GM23338 (cell line): ENCODE measurements around the gene CLIC2. TPM values are rescaled to one million over a fixed set of nuclear protein-coding genes. Genes with fewer than 3 reads are reported as not detected.

ENCODE experiments used
- ATAC-seq: fragments of 200-7000 bp; cut with Tn5 transposase; 3 replicates; pipeline ENCODE4 v1.9.1; 2020
- DNase-seq: peaks from one replicate; pipeline ENCODE4 v3.0.0-alpha.2; 2015; ENCODE audit warnings: low spot score
- H2AFZ ChIP-seq: fragments of 200-600 bp; sonication (generic); 2 replicates; pipeline ENCODE4 v1.8.0; 2016; ENCODE audit warnings: antibody characterized with exemption, mild to moderate bottlenecking, moderate library complexity
- H3F3A ChIP-seq: fragments of 200-600 bp; sonication (generic); replicated peaks from 2 replicates; pipeline ENCODE4 v1.8.0; 2017; ENCODE audit warnings: antibody characterized with exemption, mixed run types, low read depth
- H3K27ac ChIP-seq: fragments of 200-600 bp; sonication (generic); 2 replicates; pipeline ENCODE4 v1.6.1; 2016; ENCODE audit warnings: low read depth
- H3K27me3 ChIP-seq: fragments of 200-600 bp; sonication (generic); 2 replicates; pipeline ENCODE4 v1.8.0; 2016; ENCODE audit warnings: mild to moderate bottlenecking, mixed run types, moderate library complexity; ENCODE audit not compliant: insufficient read depth
- H3K36me3 ChIP-seq: fragments of 200-600 bp; sonication (generic); 2 replicates; pipeline ENCODE4 v1.8.0; 2016; ENCODE audit warnings: mild to moderate bottlenecking; ENCODE audit not compliant: insufficient read depth
- H3K4me1 ChIP-seq: fragments of 200-600 bp; sonication (generic); 2 replicates; pipeline ENCODE4 v1.8.0; 2016; ENCODE audit warnings: mild to moderate bottlenecking, moderate library complexity; ENCODE audit not compliant: insufficient read depth
- H3K4me2 ChIP-seq: fragments of 200-600 bp; sonication (generic); 2 replicates; pipeline ENCODE4 v1.7.1; 2017; ENCODE audit warnings: mixed run types
- H3K4me3 ChIP-seq: fragments of 200-600 bp; sonication (generic); 2 replicates; pipeline ENCODE4 v1.6.1; 2016; ENCODE audit warnings: mixed run types
- H3K79me2 ChIP-seq: fragments of 200-600 bp; sonication (generic); replicated peaks from 2 replicates; pipeline ENCODE4 v1.8.0; 2017; ENCODE audit warnings: mild to moderate bottlenecking; ENCODE audit not compliant: insufficient read depth
- H3K9me2 ChIP-seq: fragments of 200-600 bp; sonication (generic); 2 replicates; pipeline ENCODE4 v1.8.0; 2017; ENCODE audit not compliant: insufficient read depth
- H4K20me1 ChIP-seq: fragments of 200-600 bp; sonication (generic); replicated peaks from 2 replicates; pipeline ENCODE4 v1.8.0; 2017; ENCODE audit warnings: mild to moderate bottlenecking; ENCODE audit not compliant: insufficient read depth
- H3K27ac Mint-ChIP-seq: 2 replicates; pipeline ENCODE4 v1.8.0; 2020; ENCODE audit warnings: inconsistent platforms, mild to moderate bottlenecking, moderate library complexity, mixed read lengths
- H3K27me3 Mint-ChIP-seq: 3 replicates; pipeline ENCODE4 v1.8.0; 2022; ENCODE audit warnings: low read depth, mild to moderate bottlenecking, moderate library complexity, mixed read lengths, inconsistent platforms; ENCODE audit not compliant: insufficient read depth, poor library complexity
- H3K36me3 Mint-ChIP-seq: 3 replicates; pipeline ENCODE4 v1.8.0; 2021; ENCODE audit warnings: low read depth, mild to moderate bottlenecking, inconsistent platforms, moderate library complexity, mixed read lengths
- H3K4me1 Mint-ChIP-seq: 3 replicates; pipeline ENCODE4 v1.8.0; 2020; ENCODE audit warnings: mild to moderate bottlenecking, inconsistent platforms, mixed read lengths
- H3K4me3 Mint-ChIP-seq: 3 replicates; pipeline ENCODE4 v1.8.0; 2021; ENCODE audit warnings: moderate library complexity, mild to moderate bottlenecking, inconsistent platforms, mixed read lengths
- H3K9me3 Mint-ChIP-seq: 3 replicates; pipeline ENCODE4 v1.8.0; 2020; ENCODE audit warnings: moderate library complexity, mild to moderate bottlenecking, inconsistent platforms, mixed read lengths
- CREB1 ChIP-seq: fragments of 250-450 bp; sonication (Bioruptor Pico); IDR thresholded peaks from 2 replicates; pipeline ENCODE4 v1.5.0; 2020; ENCODE audit warnings: low read depth, mild to moderate bottlenecking, moderate library complexity
- EZH2 ChIP-seq: fragments of 200-600 bp; sonication (generic); IDR thresholded peaks from one replicate; pipeline ENCODE4 v1.8.0; 2017; ENCODE audit warnings: antibody characterized with exemption, mild to moderate bottlenecking, low read depth; ENCODE audit not compliant: unreplicated experiment
- EZH2phosphoT487 ChIP-seq: fragments of 200-600 bp; sonication (generic); IDR thresholded peaks from one replicate; pipeline ENCODE4 v1.8.1; 2018; ENCODE audit warnings: antibody characterized with exemption; ENCODE audit not compliant: unreplicated experiment
- JUNB ChIP-seq: IDR thresholded peaks from one replicate; pipeline ENCODE4 v1.6.1; 2016; ENCODE audit warnings: antibody characterized with exemption; ENCODE audit not compliant: unreplicated experiment
- NANOG ChIP-seq: IDR thresholded peaks from 2 replicates; pipeline ENCODE4 v1.6.1; 2016; ENCODE audit warnings: antibody characterized with exemption, borderline replicate concordance
- POLR2AphosphoS5 ChIP-seq: IDR thresholded peaks from 2 replicates; pipeline ENCODE4 v1.6.1; 2016; ENCODE audit warnings: antibody characterized with exemption, low read depth
- STAT1 ChIP-seq: IDR thresholded peaks from one replicate; pipeline ENCODE4 v1.6.1; 2016; ENCODE audit warnings: antibody characterized with exemption; ENCODE audit not compliant: unreplicated experiment
- ZNF114 ChIP-seq: fragments of 250-450 bp; sonication (Bioruptor Pico); IDR thresholded peaks from 2 replicates; pipeline ENCODE4 v1.5.0; 2020; ENCODE audit warnings: mild to moderate bottlenecking, moderate library complexity
- ZNF331 ChIP-seq: fragments of 250-450 bp; sonication (Bioruptor Pico); IDR thresholded peaks from 2 replicates; pipeline ENCODE4 v1.5.0; 2020; ENCODE audit warnings: low read depth, mild to moderate bottlenecking, moderate library complexity
- polyA plus RNA-seq: library from polyadenylated mRNA; unstranded; fragments of >200 nt; fragmentation: Nextera tagmentation; extraction: Ambion mirVana; gene quantifications from 2 replicates; pipeline ENCODE4 v1.2.1, GENCODE V29; 2016
- total RNA-seq: library from RNA; depleted of rRNA; stranded (reverse); fragments of >200 nt; shearing (Covaris generic); gene quantifications from 2 replicates; pipeline ENCODE4 v1.2.3, GENCODE V29; 2014
- TF ChIP-seq, protein P1 (sequence below): fragments of 250-450 bp; sonication (Bioruptor Pico); IDR thresholded peaks from 2 replicates; pipeline ENCODE4 v1.5.0; 2020; ENCODE audit warnings: mild to moderate bottlenecking, moderate library complexity
- TF ChIP-seq, protein P2 (sequence below): IDR thresholded peaks from one replicate; pipeline ENCODE4 v1.6.1; 2018; ENCODE audit warnings: antibody characterized with exemption; ENCODE audit not compliant: unreplicated experiment
- TF ChIP-seq, protein P3 (sequence below), 2 experiments: fragments of 200-600 bp in 1 of 2; sonication (generic) in 1 of 2; conservative IDR thresholded peaks; 2 replicates each; pipeline versions ENCODE4 v1.5.1 to v1.6.1; 2016 to 2017; ENCODE audit warnings: antibody characterized with exemption in 2 of 2, low read depth in 2 of 2, mild to moderate bottlenecking in 2 of 2, moderate library complexity in 1 of 2
- TF ChIP-seq, protein P4 (sequence below): IDR thresholded peaks from 2 replicates; pipeline ENCODE4 v1.6.1; 2016; ENCODE audit warnings: antibody characterized with exemption

Gene CLIC2
- total and polyA plus RNA-seq, 2 experiments from 2014 or later, result 0.56 to 0.61 TPM

DNA sequence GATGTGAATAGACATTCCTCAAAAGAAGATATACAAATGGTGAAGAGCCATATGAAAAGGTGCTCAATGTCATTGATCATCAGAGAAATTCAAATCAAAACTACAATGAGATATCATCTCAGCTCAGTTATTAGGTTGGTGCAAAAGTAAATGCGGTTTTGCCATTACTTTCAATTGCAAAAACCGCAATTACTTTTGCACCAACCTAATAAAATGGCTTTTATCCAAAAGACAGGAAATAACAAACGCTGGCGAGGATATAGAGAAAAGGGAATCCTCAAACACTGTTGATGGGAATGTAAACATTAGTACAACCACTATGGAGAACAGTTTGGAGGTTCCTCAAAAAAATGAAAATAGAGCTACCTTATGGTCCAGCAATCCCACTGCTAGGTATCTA is 5.1 kb downstream of the CLIC2 start:
- Histone ChIP-seq H4K20me1 (no peaks in the 10 kb centered on the region), H3K27ac (no peak overlapping the region), H3K79me2 (no peaks in the 10 kb centered on the region), H3K4me1 (no peaks in the 10 kb centered on the region), H3K4me2 (no peak overlapping the region), H3K27me3 (no peaks in the 10 kb centered on the region), H3K4me3 (no peak overlapping the region), H2AFZ (no peak overlapping the region), H3F3A (no peaks in the 10 kb centered on the region), H3K9me2 (no peaks in the 10 kb centered on the region), H3K36me3 (no peaks in the 10 kb centered on the region)
- TF ChIP-seq, protein P1, sequence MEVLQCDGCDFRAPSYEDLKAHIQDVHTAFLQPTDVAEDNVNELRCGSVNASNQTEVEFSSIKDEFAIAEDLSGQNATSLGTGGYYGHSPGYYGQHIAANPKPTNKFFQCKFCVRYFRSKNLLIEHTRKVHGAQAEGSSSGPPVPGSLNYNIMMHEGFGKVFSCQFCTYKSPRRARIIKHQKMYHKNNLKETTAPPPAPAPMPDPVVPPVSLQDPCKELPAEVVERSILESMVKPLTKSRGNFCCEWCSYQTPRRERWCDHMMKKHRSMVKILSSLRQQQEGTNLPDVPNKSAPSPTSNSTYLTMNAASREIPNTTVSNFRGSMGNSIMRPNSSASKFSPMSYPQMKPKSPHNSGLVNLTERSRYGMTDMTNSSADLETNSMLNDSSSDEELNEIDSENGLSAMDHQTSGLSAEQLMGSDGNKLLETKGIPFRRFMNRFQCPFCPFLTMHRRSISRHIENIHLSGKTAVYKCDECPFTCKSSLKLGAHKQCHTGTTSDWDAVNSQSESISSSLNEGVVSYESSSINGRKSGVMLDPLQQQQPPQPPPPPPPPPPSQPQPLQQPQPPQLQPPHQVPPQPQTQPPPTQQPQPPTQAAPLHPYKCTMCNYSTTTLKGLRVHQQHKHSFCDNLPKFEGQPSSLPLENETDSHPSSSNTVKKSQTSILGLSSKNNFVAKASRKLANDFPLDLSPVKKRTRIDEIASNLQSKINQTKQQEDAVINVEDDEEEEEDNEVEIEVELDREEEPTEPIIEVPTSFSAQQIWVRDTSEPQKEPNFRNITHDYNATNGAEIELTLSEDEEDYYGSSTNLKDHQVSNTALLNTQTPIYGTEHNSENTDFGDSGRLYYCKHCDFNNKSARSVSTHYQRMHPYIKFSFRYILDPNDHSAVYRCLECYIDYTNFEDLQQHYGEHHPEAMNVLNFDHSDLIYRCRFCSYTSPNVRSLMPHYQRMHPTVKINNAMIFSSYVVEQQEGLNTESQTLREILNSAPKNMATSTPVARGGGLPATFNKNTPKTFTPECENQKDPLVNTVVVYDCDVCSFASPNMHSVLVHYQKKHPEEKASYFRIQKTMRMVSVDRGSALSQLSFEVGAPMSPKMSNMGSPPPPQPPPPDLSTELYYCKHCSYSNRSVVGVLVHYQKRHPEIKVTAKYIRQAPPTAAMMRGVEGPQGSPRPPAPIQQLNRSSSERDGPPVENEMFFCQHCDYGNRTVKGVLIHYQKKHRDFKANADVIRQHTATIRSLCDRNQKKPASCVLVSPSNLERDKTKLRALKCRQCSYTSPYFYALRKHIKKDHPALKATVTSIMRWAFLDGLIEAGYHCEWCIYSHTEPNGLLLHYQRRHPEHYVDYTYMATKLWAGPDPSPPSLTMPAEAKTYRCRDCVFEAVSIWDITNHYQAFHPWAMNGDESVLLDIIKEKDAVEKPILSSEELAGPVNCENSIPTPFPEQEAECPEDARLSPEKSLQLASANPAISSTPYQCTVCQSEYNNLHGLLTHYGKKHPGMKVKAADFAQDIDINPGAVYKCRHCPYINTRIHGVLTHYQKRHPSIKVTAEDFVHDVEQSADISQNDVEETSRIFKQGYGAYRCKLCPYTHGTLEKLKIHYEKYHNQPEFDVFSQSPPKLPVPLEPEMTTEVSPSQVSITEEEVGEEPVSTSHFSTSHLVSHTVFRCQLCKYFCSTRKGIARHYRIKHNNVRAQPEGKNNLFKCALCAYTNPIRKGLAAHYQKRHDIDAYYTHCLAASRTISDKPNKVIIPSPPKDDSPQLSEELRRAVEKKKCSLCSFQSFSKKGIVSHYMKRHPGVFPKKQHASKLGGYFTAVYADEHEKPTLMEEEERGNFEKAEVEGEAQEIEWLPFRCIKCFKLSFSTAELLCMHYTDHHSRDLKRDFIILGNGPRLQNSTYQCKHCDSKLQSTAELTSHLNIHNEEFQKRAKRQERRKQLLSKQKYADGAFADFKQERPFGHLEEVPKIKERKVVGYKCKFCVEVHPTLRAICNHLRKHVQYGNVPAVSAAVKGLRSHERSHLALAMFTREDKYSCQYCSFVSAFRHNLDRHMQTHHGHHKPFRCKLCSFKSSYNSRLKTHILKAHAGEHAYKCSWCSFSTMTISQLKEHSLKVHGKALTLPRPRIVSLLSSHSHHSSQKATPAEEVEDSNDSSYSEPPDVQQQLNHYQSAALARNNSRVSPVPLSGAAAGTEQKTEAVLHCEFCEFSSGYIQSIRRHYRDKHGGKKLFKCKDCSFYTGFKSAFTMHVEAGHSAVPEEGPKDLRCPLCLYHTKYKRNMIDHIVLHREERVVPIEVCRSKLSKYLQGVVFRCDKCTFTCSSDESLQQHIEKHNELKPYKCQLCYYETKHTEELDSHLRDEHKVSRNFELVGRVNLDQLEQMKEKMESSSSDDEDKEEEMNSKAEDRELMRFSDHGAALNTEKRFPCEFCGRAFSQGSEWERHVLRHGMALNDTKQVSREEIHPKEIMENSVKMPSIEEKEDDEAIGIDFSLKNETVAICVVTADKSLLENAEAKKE (CRISPR knock-in tag), result no peak
- no peak for TF ChIP-seq EZH2
- TF ChIP-seq, protein P2, sequence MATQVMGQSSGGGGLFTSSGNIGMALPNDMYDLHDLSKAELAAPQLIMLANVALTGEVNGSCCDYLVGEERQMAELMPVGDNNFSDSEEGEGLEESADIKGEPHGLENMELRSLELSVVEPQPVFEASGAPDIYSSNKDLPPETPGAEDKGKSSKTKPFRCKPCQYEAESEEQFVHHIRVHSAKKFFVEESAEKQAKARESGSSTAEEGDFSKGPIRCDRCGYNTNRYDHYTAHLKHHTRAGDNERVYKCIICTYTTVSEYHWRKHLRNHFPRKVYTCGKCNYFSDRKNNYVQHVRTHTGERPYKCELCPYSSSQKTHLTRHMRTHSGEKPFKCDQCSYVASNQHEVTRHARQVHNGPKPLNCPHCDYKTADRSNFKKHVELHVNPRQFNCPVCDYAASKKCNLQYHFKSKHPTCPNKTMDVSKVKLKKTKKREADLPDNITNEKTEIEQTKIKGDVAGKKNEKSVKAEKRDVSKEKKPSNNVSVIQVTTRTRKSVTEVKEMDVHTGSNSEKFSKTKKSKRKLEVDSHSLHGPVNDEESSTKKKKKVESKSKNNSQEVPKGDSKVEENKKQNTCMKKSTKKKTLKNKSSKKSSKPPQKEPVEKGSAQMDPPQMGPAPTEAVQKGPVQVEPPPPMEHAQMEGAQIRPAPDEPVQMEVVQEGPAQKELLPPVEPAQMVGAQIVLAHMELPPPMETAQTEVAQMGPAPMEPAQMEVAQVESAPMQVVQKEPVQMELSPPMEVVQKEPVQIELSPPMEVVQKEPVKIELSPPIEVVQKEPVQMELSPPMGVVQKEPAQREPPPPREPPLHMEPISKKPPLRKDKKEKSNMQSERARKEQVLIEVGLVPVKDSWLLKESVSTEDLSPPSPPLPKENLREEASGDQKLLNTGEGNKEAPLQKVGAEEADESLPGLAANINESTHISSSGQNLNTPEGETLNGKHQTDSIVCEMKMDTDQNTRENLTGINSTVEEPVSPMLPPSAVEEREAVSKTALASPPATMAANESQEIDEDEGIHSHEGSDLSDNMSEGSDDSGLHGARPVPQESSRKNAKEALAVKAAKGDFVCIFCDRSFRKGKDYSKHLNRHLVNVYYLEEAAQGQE, result no peak
- no peak for TF ChIP-seq EZH2phosphoT487
- TF ChIP-seq CREB1, result no peak
- TF ChIP-seq ZNF331, result no peak
- no peak for TF ChIP-seq NANOG
- no peak for TF ChIP-seq ZNF114 (CRISPR knock-in tag)
- no peak for TF ChIP-seq JUNB
- TF ChIP-seq, protein P3, sequence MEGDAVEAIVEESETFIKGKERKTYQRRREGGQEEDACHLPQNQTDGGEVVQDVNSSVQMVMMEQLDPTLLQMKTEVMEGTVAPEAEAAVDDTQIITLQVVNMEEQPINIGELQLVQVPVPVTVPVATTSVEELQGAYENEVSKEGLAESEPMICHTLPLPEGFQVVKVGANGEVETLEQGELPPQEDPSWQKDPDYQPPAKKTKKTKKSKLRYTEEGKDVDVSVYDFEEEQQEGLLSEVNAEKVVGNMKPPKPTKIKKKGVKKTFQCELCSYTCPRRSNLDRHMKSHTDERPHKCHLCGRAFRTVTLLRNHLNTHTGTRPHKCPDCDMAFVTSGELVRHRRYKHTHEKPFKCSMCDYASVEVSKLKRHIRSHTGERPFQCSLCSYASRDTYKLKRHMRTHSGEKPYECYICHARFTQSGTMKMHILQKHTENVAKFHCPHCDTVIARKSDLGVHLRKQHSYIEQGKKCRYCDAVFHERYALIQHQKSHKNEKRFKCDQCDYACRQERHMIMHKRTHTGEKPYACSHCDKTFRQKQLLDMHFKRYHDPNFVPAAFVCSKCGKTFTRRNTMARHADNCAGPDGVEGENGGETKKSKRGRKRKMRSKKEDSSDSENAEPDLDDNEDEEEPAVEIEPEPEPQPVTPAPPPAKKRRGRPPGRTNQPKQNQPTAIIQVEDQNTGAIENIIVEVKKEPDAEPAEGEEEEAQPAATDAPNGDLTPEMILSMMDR (conservative IDR thresholded peaks at IDR 0.05; ENCODE audit: low read depth in 2 of 2), result no peak
- no peak for TF ChIP-seq POLR2AphosphoS5
- TF ChIP-seq, protein P4, sequence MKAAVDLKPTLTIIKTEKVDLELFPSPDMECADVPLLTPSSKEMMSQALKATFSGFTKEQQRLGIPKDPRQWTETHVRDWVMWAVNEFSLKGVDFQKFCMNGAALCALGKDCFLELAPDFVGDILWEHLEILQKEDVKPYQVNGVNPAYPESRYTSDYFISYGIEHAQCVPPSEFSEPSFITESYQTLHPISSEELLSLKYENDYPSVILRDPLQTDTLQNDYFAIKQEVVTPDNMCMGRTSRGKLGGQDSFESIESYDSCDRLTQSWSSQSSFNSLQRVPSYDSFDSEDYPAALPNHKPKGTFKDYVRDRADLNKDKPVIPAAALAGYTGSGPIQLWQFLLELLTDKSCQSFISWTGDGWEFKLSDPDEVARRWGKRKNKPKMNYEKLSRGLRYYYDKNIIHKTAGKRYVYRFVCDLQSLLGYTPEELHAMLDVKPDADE, result no peak
- TF ChIP-seq STAT1, result no peak
- DNase-seq (no peak), ATAC-seq (no peak)
- H3K36me3 Mint-ChIP-seq, result no peaks in the 10 kb centered on the region
- H3K27me3 Mint-ChIP-seq, result no peaks in the 10 kb centered on the region
- H3K4me1 Mint-ChIP-seq, result no peaks in the 10 kb centered on the region
- H3K27ac Mint-ChIP-seq, result no peak overlapping the region
- no peaks in the 10 kb centered on the region; the same call in 2 of the 3 replicates for H3K9me3 Mint-ChIP-seq
- no peak overlapping the region for H3K4me3 Mint-ChIP-seq
